Smooth muscle cell (in vitro differentiated cells): ENCODE measurements around the gene CCR4. TPM values are rescaled to one million over a fixed set of nuclear protein-coding genes. Genes with fewer than 3 reads are reported as not detected.
"Not testable (repeated sequence)": the region's sequence is repeated elsewhere in the genome, so short reads cannot be mapped to it uniquely, and the experiment has no call there.

Experiments
- DNase-seq: peaks from one replicate; lab custom pipeline; 2025; ENCODE audit not compliant: unreplicated experiment; lab: John Stamatoyannopoulos, UW
- H2AFZ ChIP-seq: fragments of 200-600 bp; sonication (generic); 2 replicates; pipeline ENCODE4 v1.6.0; 2016; ENCODE audit warnings: antibody characterized with exemption, low read depth, mild to moderate bottlenecking
- H3F3A ChIP-seq: fragments of 200-600 bp; sonication (generic); 2 replicates; pipeline ENCODE4 v1.6.0; 2017; ENCODE audit warnings: antibody characterized with exemption, low read depth
- H3K27ac ChIP-seq: fragments of 200-600 bp; sonication (generic); 2 replicates; pipeline ENCODE4 v1.5.1; 2016; ENCODE audit warnings: low read depth, mild to moderate bottlenecking
- H3K27me3 ChIP-seq: fragments of 200-600 bp; sonication (generic); 2 replicates; pipeline ENCODE4 v1.6.1; 2016; ENCODE audit warnings: low read depth, mild to moderate bottlenecking
- H3K36me3 ChIP-seq: fragments of 200-600 bp; sonication (generic); 2 replicates; pipeline ENCODE4 v1.5.1; 2016; ENCODE audit warnings: low read depth
- H3K4me1 ChIP-seq: fragments of 200-600 bp; sonication (generic); 2 replicates; pipeline ENCODE4 v1.5.1; 2016; ENCODE audit warnings: low read depth
- H3K4me2 ChIP-seq: fragments of 200-600 bp; sonication (generic); 2 replicates; pipeline ENCODE4 v1.6.0; 2016; ENCODE audit warnings: mild to moderate bottlenecking
- H3K4me3 ChIP-seq: fragments of 200-600 bp; sonication (generic); 2 replicates; pipeline ENCODE4 v1.5.1; 2016; ENCODE audit warnings: mild to moderate bottlenecking
- H3K79me2 ChIP-seq: fragments of 200-600 bp; sonication (generic); 2 replicates; pipeline ENCODE4 v1.6.0; 2016; ENCODE audit warnings: low read depth, mild to moderate bottlenecking
- H3K9ac ChIP-seq: fragments of 200-600 bp; sonication (generic); 2 replicates; pipeline ENCODE4 v1.6.0; 2016; ENCODE audit warnings: low read depth
- H3K9me3 ChIP-seq: fragments of 200-600 bp; sonication (generic); replicated peaks from 2 replicates; pipeline ENCODE4 v1.5.1; 2016; ENCODE audit warnings: low read depth
- H4K20me1 ChIP-seq: fragments of 200-600 bp; sonication (generic); 2 replicates; pipeline ENCODE4 v1.6.0; 2016; ENCODE audit warnings: low read depth
- WGBS: methylation state at CpG from one replicate; pipeline ENCODE4 v1.1.7; 2016; ENCODE audit warnings: low lambda C conversion rate; 5-methylcytosine and 5-hydroxymethylcytosine counted together
- polyA plus RNA-seq: library from polyadenylated mRNA; unstranded; fragments of >200 nt; fragmentation: Nextera tagmentation; extraction: Ambion mirVana; gene quantifications from 2 replicates; pipeline ENCODE4 v1.2.1, GENCODE V29; 2016
- total RNA-seq: library from RNA; depleted of rRNA; stranded (reverse); fragments of >200 nt; gene quantifications from 2 replicates; pipeline ENCODE4 v1.2.3, GENCODE V29; 2014
- TF ChIP-seq, protein P1 (sequence below): fragments of 200-600 bp; sonication (generic); IDR thresholded peaks from 2 replicates; pipeline ENCODE4 v1.5.1; 2017; ENCODE audit warnings: borderline replicate concordance, mild to moderate bottlenecking, antibody characterized with exemption; ENCODE audit not compliant: insufficient read depth, poor library complexity, severe bottlenecking

The CCR4 gene
- total RNA-seq (not detected in 2 replicates), polyA plus RNA-seq (0.13 TPM in 1 of 2 replicates, not detected in the other)

GRCh38 chr3:32951410-32951811, at the start of gene CCR4:
TSS of gene CCR4 (plus strand) at chr3:32951644. CDS start at chr3:32953423, 1,779 bp downstream.
- H3K27ac ChIP-seq: no peak within 1 kb of the TSS
- H3F3A ChIP-seq: no peaks in the 10 kb centered on the region
- peaks cover 3% of the 10 kb centered on the region for H3K27me3 ChIP-seq
- TF ChIP-seq, protein P1, sequence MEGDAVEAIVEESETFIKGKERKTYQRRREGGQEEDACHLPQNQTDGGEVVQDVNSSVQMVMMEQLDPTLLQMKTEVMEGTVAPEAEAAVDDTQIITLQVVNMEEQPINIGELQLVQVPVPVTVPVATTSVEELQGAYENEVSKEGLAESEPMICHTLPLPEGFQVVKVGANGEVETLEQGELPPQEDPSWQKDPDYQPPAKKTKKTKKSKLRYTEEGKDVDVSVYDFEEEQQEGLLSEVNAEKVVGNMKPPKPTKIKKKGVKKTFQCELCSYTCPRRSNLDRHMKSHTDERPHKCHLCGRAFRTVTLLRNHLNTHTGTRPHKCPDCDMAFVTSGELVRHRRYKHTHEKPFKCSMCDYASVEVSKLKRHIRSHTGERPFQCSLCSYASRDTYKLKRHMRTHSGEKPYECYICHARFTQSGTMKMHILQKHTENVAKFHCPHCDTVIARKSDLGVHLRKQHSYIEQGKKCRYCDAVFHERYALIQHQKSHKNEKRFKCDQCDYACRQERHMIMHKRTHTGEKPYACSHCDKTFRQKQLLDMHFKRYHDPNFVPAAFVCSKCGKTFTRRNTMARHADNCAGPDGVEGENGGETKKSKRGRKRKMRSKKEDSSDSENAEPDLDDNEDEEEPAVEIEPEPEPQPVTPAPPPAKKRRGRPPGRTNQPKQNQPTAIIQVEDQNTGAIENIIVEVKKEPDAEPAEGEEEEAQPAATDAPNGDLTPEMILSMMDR: no peak
- no peak within 1 kb of the TSS for H2AFZ ChIP-seq
- no peak within 1 kb of the TSS for H3K4me3 ChIP-seq
- no peak within 1 kb of the TSS for H3K9ac ChIP-seq
- no peaks in the 10 kb centered on the region for H3K79me2 ChIP-seq
- WGBS: 91% methylated on average over 9 of the region's 9 CpGs
- no peaks in the 10 kb centered on the region for H3K9me3 ChIP-seq
- H3K36me3 ChIP-seq: no peaks in the 10 kb centered on the region
- no peaks in the 10 kb centered on the region for H4K20me1 ChIP-seq
- H3K4me1 ChIP-seq: no peaks in the 10 kb centered on the region
- H3K4me2 ChIP-seq: no peak within 1 kb of the TSS
- DNase-seq: no peak

- not testable (repeated sequence) for H3K36me3 ChIP-seq, H3K27ac ChIP-seq, H3K79me2 ChIP-seq, H3F3A ChIP-seq, H3K9ac ChIP-seq, H3K27me3 ChIP-seq, H4K20me1 ChIP-seq, H3K9me3 ChIP-seq, H3K4me1 ChIP-seq
- Histone ChIP-seq H2AFZ (peak overlapping the region; percentile 55), H3K4me3 (peak overlapping the region; percentile 56), H3K4me2 (peak overlapping the region; percentile 85)
- TF ChIP-seq, protein P1: peak; percentile 33
- DNase-seq: peak; percentile 3
- WGBS: 8% methylated on average over 27 of the region's 31 CpGs
These were observed 48.5 kb upstream of the CCR4 start for GRCh38 chr3:32902887-32903371.

DNA sequence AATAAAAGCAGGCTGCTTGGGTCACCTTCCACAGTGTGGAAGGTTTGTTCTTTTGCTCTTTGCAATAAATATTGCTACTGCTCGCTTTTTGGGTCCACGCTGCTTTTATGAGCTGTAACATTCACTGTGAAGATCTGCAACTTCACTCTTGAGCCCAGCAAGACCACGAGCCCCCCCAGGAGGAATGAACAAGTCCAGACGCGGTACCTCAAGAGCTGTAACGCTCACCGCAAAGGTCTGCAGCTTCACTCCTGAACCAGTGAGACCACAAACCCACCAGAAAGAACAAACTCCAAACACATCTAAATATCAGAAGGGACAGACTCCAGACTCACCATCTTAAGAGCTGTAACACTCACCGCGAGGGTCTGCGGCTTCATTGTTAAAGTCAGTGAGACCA, 47.5 kb upstream of the CCR4 start:
- no peak overlapping the region for H3K4me2 ChIP-seq
- H4K20me1 ChIP-seq: no peaks in the 10 kb centered on the region
- H3F3A ChIP-seq: no peaks in the 10 kb centered on the region
- no peaks in the 10 kb centered on the region for H3K27me3 ChIP-seq
- H3K4me3 ChIP-seq: no peak overlapping the region
- H3K79me2 ChIP-seq: no peaks in the 10 kb centered on the region
- DNase-seq: no peak
- no peak overlapping the region for H2AFZ ChIP-seq
- no peak overlapping the region for H3K27ac ChIP-seq
- TF ChIP-seq, protein P1: no peak
- H3K4me1 ChIP-seq: no peaks in the 10 kb centered on the region
- WGBS: 93% methylated on average over 10 of the region's 10 CpGs
- no peaks in the 10 kb centered on the region for H3K9me3 ChIP-seq
- H3K36me3 ChIP-seq: no peaks in the 10 kb centered on the region
- H3K9ac ChIP-seq: no peak overlapping the region

- Histone ChIP-seq H3F3A (no peaks in the 10 kb centered on the region), H3K4me1 (no peaks in the 10 kb centered on the region), H3K9ac (no peak overlapping the region), H2AFZ (no peak overlapping the region), H3K27me3 (no peaks in the 10 kb centered on the region), H3K79me2 (no peaks in the 10 kb centered on the region), H3K27ac (no peak overlapping the region), H3K4me2 (no peak overlapping the region), H3K36me3 (no peaks in the 10 kb centered on the region), H3K9me3 (no peaks in the 10 kb centered on the region), H3K4me3 (no peak overlapping the region), H4K20me1 (no peaks in the 10 kb centered on the region)
- WGBS: 97% methylated on average over 3 of the region's 3 CpGs
- DNase-seq: no peak
- TF ChIP-seq, protein P1: no peak
These were observed 41.4 kb upstream of the CCR4 start for GRCh38 chr3:32909999-32910398.
